SK-N-SH (cell line): Measurements from ENCODE around the gene GRAMD2A.

ENCODE experiments used
- EP300 ChIP-seq, 2 experiments: IDR thresholded peaks; 2 replicates each; pipeline versions ENCODE4 v1.4.0 to v1.6.1; 2012; ENCODE audit warnings: borderline replicate concordance in 1 of 2, low read depth in 1 of 2, low read length in 1 of 2
- EZH2phosphoT487 ChIP-seq: fragments of 200-600 bp; sonication (generic); IDR thresholded peaks from 2 replicates; pipeline ENCODE4 v1.6.1; 2017; ENCODE audit warnings: low read depth, mixed run types, mild to moderate bottlenecking, antibody characterized with exemption, moderate library complexity, borderline replicate concordance
- FOXJ3 ChIP-seq: sonication (generic); formaldehyde crosslinking; IDR thresholded peaks from 2 replicates; pipeline ENCODE4 v1.5.1; 2020; ENCODE audit warnings: mild to moderate bottlenecking, missing genetic modification reagents
- GABPA ChIP-seq: IDR thresholded peaks from 2 replicates; pipeline ENCODE4 v1.4.0; 2012; ENCODE audit warnings: low read depth, mild to moderate bottlenecking
- IRF3 ChIP-seq: fragments of 150-350 bp; IDR thresholded peaks from 2 replicates; pipeline ENCODE4 v1.6.1; 2016; ENCODE audit warnings: mild to moderate bottlenecking, low read depth, low read length
- JUND ChIP-seq: IDR thresholded peaks from 2 replicates; pipeline ENCODE4 v1.4.0; 2012
- MXI1 ChIP-seq: IDR thresholded peaks from 2 replicates; pipeline ENCODE4 v1.6.1; 2012; ENCODE audit warnings: mild to moderate bottlenecking, low read depth, low read length, improper control_type of control experiment
- TAF1 ChIP-seq: IDR thresholded peaks from 2 replicates; pipeline ENCODE4 v1.6.1; 2012; ENCODE audit warnings: low read depth, mild to moderate bottlenecking, low read length, moderate library complexity, borderline replicate concordance
- USF2 ChIP-seq: fragments of 150-350 bp; IDR thresholded peaks from 2 replicates; pipeline ENCODE4 v1.6.1; 2017; ENCODE audit warnings: antibody characterized with exemption, low read length, low read depth, borderline replicate concordance
- TF ChIP-seq, protein P1 (sequence below): fragments of 200-600 bp; sonication (generic); IDR thresholded peaks from 2 replicates; pipeline ENCODE4 v1.6.1; 2017; ENCODE audit warnings: antibody characterized with exemption, mild to moderate bottlenecking, moderate library complexity

- TF ChIP-seq USF2 (no peak), MXI1 (no peak), EP300 (IDR thresholded peaks at IDR 0.05; ENCODE audit: borderline replicate concordance in 1 of 2, low read depth in 1 of 2, low read length in 1 of 2) (no peak), TAF1 (no peak), IRF3 (no peak), FOXJ3 (CRISPR knock-in tag) (no peak), GABPA (no peak), JUND (no peak), EZH2phosphoT487 (no peak)
- TF ChIP-seq, protein P1, sequence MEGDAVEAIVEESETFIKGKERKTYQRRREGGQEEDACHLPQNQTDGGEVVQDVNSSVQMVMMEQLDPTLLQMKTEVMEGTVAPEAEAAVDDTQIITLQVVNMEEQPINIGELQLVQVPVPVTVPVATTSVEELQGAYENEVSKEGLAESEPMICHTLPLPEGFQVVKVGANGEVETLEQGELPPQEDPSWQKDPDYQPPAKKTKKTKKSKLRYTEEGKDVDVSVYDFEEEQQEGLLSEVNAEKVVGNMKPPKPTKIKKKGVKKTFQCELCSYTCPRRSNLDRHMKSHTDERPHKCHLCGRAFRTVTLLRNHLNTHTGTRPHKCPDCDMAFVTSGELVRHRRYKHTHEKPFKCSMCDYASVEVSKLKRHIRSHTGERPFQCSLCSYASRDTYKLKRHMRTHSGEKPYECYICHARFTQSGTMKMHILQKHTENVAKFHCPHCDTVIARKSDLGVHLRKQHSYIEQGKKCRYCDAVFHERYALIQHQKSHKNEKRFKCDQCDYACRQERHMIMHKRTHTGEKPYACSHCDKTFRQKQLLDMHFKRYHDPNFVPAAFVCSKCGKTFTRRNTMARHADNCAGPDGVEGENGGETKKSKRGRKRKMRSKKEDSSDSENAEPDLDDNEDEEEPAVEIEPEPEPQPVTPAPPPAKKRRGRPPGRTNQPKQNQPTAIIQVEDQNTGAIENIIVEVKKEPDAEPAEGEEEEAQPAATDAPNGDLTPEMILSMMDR, result no peak
Observed at GRCh38 chr15:72176743-72177142, 20.8 kb downstream of the GRAMD2A start.
